Medulla oblongata (tissue), 1 donor: ENCODE measurements around the gene SYT12.
"Not testable (repeated sequence)": the region's sequence is repeated elsewhere in the genome, so short reads cannot be mapped to it uniquely, and the experiment has no call there.

Source experiments
- DNase-seq: peaks from one replicate; pipeline ENCODE4 v3.0.0-alpha.2; 2015; ENCODE audit errors: extremely low spot score

The SYT12 gene, protein sequence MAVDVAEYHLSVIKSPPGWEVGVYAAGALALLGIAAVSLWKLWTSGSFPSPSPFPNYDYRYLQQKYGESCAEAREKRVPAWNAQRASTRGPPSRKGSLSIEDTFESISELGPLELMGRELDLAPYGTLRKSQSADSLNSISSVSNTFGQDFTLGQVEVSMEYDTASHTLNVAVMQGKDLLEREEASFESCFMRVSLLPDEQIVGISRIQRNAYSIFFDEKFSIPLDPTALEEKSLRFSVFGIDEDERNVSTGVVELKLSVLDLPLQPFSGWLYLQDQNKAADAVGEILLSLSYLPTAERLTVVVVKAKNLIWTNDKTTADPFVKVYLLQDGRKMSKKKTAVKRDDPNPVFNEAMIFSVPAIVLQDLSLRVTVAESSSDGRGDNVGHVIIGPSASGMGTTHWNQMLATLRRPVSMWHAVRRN

DNA sequence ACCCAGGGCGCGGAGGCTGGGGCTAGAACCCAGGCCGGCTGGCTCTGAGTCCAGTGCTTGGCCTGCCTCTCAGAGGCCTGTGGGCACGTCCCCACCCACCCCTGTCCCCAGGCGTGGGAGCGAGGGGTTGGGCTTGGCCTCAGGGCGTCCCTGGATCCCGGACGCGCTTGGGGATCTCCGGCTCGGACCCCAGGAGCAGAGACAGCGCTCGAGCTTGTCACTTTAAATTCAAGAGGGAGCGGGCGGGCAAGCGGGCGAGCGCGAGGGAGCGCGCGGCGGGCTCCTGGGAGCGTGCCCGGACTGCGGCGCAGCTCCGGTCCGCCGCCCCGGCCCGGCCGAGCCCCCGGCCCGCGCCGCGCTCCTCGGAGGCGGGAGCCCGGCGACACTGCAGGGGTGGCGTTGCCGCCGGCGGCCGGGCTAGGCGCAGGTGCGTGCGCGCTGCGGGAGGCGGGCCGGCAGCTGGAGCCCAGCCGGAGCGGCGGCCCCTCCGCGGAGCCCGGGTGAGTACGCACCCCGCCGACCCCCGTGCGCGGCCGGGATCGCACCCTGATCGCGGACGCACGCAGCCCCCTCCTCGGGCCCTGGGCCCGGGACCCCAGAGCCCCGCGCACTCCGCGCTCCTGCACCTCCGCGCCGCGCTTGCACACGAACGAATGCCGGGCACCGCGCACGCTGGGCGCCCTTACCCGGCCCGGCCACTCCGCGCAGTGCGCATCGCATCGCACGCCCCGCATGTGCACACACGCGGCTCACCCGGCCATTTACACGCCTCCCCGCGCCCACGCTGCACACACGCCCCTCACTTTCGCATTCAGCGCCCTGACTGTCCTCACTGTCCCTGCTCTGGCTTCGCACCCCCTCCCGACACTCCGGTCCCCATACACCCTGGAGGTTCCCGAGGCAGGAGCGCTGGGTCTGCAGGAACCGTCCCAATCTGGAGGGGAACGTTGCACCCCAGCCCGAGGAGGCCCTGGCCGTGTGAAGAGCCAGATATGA lies at the start of gene SYT12:
SYT12 (plus strand) TSS at position 174 of the 996 bp plus-strand sequence. CDS start 7,011 bp downstream, outside the sequence.
- DNase-seq: no peak

DNA sequence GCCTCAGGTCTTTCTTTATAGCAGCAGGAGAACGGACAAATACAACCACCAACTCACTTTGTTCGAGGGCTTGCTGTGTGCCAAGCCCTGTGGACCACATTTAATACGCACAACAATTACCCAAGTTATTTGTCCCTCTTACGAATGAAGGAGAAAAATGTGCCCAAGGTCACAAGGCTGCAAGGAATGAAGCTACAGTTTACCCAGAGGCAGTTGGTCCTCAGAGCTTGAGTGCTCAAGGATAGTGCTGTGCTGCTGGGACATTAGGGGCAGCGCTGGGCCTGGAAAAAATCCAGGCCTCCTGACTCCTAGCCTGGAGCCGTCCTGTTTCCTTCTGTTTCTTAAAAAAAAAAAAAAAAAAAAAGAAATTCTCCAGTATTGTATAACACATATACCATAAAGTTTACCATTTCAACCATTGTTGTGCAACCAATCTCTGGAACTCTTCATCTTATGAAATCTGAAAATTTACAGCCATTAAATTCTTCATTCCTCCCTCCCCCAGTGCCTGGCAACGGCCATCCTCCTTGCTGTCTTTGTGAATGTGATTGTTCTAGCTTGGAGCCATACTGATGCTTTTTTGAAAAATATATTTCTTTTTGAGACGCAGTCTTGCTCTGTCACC lies 48.9 kb upstream of the SYT12 start:
- peak; percentile 21 for DNase-seq

DNA sequence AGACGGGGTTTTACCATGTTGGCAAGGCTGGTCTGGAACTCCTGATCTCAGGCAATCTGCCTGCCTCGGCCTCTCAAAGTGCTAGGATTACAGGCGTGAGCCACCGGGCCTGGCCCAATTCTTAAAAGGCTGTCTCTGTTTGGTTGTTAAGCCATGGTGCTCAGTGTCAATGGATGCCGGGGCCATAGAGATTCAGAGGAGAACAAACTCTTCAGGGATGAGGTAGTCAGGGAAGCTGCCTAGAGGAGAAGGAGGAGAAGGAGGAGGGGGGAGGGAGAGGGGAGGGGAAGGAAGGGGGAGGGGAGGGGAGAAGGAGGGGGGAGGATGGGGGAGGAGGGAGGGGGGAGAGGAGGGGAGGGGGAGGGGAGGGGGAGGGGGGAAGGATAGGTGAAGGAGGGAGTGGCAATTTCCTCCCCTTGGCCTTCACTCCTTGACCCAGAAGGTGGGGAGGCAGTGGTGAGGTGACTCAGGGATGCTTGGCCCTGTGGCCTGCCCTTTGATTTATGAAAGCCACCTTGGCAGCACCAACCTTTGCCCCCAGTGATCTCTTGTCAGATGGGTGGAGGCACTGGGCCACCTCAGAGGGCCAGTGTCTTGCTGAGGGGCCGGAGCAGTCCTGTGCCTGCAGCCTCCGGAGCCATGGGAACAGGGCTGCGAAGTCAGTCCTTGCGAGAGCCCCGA lies 48.1 kb upstream of the SYT12 start, which contains the start of gene C11orf86:
C11orf86 (plus strand) TSS at position 581 of the 681 bp plus-strand sequence; CDS start at position 640, 59 bp downstream.
- no peak for DNase-seq

DNA sequence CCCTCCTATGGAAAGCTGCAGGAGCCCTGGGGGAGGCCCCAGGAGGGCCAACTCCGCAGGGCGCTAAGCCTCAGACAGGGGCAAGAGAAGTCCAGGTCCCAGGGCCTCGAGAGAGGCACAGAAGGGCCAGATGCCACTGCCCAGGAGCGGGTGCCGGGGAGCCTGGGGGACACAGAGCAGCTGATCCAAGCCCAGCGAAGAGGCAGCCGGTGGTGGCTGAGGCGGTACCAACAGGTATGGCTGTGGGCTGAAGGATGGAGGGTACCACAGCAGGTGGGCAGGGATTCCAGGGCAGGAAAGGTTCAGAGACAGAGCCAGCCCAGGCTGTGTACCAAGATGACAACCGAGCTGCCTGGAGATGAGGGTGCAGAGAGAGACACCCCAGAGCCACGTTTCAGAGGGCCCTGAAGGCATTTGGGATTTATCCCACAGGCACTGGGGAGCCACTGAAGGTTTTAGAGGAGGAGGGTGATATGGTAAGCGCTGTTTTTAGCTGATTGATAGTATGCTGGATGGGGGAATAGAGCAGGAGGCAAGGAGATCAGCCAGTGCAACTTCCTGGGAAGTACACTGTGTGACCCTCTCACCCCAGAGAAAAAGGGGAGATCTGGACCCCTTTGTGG lies 47.4 kb upstream of the SYT12 start:
- DNase-seq: no peak

DNA sequence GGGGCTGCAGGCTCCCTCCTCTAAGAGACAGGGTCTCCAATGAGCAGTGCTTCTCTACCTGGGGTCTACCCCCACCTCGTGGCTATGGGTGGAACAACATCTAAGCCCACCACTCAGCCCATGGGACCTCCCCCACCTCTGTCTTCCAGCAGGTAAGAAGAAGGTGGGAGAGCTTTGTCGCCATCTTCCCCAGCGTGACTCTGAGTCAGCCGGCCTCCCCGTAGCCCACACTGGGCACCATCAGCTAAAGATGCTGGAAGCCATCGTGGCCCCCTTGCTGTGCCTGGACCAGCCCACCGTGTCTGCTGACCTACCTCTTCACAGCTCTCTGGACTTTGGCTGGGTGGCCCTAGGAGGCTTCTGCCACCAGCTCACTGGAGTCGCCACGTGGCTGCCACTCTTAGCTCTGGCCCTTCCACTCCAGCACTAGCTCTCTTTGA lies 46.9 kb upstream of the SYT12 start:
- no peak for DNase-seq

DNA sequence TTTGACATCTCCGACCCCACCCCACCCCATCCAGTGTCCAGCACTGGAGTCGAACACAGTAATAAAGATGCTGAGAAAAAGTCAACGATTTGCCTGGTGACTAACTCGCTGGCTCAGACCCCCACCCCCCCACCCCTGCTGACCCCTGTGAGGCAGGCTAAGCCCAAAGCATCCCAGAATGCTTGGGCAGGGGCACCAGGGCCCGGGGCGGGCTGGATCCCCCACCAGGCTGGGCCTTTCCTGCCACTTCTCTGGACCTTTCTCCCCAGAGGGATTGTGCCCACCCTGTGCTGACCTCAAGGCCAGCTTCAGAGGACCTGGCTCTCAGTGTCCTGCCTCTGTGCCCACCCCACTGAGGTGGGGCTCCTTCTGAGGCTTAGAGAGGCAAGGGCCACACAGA lies 46.0 kb upstream of the SYT12 start:
- DNase-seq: no peak

DNA sequence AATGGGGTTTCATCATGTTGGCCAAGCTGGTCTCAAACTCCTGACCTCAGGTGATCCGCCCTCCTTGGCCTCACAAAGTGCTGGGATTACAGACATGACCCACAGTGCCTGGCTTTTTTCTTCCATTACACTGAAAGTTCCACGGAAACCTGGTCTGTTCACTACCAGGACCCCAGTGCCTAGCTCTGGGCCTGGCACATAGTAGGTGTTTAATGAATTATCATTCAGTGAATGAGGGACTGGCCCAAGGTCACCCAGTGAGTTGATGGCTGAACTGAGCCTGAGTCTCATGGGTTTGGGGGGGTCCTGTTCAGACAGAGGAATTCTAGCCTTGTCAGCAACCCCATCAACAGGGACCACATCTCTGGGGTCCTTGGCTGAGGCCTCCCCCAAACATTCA lies 44.7 kb upstream of the SYT12 start:
- DNase-seq: no peak

DNA sequence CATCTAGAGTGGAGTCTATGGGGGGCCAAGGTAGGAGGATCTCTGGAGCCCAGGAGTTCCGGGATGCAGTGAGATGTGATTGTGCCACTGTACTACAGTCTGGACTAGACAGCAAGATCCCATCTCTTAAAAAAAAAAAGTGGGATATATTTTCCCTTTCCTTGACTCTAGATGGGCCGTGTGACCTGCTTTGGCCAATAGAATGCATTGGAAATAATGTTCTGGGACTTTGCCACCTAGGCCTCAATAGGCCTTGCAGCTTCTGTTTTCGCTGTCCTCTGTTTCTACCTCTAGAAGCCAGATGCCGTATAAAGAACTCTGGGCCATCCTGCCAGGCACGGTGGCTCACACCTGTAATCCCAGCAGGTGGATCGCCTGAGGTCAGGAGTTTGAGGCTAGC lies 44.2 kb upstream of the SYT12 start:
- no peak for DNase-seq

DNA sequence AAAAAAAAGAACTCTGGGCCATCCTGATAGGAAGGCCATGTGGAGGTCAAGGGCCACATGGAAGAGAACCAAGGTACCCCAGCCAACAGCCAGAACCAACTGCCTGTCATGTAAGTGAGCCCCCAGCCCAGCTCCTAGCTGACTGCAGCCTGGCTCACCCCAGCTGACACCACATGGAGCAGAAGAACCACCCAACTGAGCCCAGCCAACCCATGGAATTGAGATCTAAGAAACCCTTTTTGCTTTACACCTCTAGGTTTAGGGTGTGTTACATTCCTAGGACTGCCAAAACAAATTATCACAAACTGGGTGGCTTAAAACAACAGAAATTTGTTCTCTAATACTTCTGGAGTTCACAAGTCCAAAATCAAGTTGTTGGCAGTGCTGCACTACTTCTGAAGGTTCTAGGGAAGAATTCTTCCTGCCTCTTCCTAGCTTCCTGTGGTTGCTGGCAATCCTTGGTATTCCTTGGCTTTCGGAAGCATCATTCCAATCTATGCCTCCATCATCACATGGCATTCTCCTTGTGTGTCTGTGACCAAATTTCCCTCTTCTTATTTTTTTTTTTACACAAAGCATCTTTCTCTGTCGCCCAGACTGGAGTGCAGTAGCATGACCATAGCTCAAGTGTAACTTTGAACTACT lies 43.5 kb upstream of the SYT12 start:
- DNase-seq: no peak

DNA sequence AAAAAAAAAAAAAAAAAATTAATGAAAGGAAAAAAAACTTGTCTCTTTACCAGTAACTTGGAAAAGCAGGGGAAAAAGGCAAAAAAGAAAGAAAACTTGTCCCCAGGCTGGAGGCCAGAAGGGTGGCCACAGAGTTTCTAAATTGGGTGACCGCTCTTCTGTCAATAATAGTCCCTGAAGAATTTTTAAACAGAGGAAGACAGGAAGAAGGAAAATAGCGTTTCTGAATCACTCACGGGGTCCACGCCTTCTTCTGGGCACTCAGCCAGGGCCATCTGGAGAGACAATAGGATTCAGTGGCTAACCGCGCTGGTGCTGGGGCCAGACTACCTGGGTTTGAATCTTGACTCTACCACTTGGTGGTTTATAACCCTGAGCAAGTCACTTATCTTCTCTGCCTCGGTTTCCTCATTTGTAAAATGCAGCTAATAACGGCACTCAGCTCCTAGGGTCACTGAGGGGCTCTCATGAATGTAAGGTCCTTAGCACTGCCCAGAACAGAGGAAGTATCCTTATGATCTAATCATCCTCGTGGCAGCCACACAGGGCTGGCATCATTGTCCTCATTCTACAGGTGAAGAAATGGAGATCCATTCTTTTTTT lies 40.9 kb upstream of the SYT12 start:
- DNase-seq: peak; percentile 73

DNA sequence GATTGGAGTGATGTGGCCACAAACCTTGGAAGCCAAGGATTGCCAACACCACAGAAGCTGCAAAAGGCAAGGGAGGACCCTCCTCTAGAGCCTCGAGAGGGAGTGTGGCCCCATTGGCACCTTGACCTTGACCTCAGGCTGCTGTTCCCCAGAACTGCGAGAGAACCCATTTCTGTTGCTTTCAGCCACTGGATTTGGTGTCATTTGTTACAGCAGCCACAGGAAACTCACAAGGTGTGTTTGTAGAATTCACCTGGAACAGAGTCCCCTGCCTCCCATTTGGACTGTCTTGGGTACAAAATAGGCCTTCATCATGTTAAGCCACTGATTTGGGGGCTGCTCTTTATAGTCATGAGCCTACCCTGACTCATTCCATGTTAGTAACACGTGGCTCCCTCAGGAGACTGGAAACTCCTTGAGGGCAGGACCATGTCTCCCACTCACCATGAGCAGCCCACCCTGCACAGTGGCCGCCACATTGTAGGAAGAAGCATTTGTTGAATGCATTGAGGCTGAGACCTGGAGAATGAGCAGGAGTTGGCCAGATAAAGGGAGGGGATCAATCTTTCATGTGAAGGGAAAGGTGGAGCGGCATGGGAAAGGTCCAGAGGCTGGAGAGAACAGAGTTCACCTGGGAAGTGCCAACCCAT lies 39.5 kb upstream of the SYT12 start:
- no peak for DNase-seq

DNA sequence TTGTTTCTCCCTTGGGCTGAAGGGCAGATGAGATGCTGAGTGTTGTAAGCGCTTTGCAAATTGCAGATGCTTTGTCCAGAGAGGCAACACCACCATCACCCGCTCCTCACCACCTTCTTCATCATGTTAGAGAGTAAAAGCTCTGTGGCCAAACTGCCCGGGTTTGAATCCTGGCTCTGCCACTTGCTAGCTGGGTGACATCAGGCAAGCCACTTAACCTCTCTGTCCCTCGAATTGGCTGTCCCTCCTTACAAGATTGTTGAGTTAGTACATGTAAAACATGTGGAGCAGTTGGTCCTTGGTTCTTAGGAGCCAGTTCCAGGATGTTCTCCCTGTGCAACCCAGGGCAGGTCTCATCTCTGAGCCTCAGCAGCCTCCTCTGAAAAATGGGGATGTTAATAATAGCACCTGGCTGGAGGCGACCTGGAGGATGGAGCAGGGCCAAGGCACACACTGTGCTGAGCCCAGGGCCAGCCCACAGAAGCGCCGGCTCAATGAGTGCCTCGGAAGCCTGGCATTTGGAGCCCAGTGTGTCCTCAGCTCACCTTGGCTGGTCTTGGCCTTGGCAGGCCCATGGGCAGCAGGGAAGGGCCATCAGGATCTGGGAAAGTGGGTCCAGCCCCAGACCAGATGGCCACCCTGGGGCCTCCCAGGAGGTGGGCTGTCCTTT lies 37.3 kb upstream of the SYT12 start:
- DNase-seq: no peak

DNA sequence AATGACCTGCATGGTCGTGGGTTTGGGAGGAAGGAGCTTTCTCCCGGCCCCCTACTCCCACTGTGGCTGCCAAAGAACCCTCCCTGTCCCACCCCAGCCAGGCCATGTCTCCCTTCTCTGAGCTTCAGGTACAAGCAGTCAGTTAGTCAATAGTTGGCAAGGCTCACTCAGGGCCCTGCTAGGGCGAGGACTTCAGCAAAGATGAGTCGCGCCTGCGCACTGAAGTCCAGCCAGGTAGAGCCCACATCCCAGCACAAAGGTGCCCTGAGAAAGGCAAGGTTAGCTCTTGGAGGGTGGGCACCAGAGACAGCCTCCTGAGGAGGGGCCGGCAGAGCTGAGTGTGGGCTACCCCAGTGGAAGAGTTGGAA lies 36.8 kb upstream of the SYT12 start:
- DNase-seq: no peak

DNA sequence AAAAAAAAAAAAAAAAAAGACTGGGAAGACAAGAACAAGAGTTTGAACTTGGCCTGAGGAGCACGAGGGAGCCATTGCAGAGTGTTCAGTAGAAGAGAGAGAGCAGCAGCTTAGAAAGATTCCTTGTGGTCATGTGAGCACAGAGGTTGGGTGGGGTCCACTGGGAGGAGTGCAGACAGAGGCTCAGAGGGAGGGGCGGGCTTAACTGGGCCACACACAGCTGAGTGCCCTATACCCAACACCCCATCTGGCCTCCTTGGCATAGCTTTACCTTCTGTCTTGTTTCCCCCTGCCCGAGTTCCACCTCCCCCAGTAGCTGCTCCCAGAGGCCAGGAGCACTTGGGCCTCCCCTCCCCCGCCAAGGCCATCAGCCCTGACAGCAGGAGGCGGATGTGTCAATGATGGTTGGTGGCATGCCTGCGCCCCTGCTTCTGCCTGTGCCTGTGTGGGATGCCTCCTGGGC lies 35.7 kb upstream of the SYT12 start:
- DNase-seq: no peak

DNA sequence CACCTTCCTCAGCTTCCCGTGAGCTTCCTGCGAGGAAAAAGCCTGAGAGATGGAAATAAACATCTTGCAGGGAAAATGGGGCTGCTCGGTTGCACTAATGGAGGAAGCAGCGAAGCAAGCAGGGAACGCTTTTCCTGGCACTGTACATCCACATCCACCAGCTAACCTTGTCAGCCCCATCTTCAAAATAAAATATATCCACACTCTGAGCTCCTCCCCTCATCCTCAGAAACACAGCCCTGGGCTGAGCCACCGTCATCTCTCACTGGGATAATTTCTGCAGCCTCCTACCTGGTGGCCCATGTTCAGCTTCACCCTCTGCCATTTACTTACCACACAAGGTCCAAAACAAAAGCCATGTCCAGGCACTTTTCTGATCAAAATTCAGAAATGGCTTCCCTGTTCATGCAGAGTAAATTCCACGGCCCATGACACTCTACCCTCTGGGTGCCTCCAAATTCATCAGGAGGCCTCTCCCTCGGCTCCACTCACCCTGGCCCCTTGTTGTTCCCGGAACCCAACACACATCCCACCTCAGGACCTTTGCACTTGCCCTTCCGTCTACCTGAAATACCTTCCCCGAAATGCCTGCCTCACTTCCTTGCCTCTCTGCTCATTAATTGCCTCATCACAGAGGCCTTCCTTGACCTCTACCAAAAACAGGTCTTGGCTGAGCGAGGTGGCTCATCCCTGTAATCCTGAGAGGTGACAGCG lies 34.9 kb upstream of the SYT12 start:
- DNase-seq: no peak

DNA sequence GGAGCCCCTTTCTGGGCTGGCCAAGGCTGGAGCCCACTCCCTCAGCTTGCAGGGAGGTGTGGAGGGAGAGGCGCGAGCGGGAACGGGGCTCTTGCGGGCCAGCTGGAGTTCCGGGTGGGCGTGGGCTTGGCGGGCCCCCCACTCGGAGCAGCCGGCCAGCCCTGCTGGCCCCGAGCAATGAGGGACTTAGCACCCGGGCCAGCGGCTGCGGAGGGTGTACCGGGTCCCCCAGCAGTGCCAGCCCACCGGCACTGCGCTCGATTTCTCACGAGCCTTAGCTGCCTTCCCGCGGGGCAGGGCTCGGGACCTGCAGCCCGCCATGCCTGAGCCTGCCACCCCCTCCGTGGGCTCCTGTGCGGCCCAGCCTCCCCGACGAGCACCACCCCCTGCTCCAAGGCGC lies 34.2 kb upstream of the SYT12 start:
- not testable (repeated sequence) for DNase-seq

DNA sequence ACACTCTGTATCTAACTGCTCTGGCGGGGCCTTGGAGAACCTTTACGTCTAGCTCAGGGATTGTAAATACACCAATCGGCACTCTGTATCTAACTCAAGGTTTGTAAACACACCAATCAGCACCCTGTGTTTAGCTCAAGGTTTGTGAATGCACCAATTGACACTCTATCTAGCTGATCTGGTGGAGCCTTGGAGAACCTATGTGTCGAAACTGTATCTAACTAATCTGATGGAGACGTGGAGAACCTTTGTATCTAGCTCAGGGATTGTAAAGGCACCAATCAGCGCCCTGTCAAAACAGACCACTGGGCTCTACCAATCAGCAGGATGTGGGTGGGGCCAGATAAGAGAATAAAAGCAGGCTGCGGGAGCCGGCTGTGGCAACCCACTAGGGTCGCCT lies 33.6 kb upstream of the SYT12 start:
- not testable (repeated sequence) for DNase-seq

DNA sequence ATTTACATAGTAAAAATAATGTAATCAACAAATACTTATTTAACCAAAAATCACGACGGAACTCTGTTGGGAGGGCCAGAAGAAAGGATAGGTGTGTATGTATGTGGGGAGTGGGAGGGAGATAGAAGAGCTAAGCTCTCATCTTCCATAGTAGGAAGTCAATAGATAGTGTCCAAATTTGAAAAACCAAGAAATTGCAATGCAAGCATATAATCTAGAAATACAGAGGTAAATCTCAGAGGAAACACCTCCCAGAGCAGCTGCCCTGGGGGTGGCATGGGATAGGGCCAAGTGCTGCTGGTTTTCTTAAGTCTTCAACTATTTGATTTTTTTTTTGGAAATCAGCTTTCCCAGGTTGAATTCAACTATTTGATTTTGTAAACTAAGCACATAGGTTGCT lies 30.9 kb upstream of the SYT12 start:
- no peak for DNase-seq
